Tongue (tissue), 2 donors: ENCODE data around the gene DHRS12. TPM values are rescaled to one million over a fixed set of nuclear protein-coding genes. Genes with fewer than 3 reads are reported as not detected.

Source experiments
- DNase-seq: peaks from one replicate; pipeline ENCODE4 v3.0.0-alpha.2; 2015
- total RNA-seq: library from RNA; depleted of rRNA; stranded (reverse); fragments of >200 nt; gene quantifications from one replicate; pipeline ENCODE4 v1.2.3, GENCODE V29; 2014

DHRS12 gene
- total RNA-seq, 1 donor from 2014 or later, result 10.2 TPM

DNA sequence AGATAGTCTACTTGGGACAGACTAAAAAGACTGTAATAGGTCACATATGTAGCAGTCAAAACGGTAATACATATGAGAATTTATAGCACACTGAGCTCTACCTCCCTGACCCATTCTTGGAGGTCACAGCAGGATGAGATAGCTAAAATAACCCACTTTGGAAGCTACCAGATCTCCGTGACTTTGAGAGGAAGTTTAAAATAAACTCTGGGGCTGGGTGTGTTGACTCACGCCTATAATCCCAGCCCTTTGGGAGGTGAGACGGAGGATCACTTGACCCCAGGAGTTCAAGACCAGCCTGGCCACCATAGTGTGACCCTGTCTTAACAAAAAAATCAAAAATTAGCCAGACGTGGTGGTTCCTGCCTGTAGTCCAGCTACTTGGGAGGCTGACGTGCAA, 45.3 kb downstream of the DHRS12 start:
- DNase-seq, result no peak

DNA sequence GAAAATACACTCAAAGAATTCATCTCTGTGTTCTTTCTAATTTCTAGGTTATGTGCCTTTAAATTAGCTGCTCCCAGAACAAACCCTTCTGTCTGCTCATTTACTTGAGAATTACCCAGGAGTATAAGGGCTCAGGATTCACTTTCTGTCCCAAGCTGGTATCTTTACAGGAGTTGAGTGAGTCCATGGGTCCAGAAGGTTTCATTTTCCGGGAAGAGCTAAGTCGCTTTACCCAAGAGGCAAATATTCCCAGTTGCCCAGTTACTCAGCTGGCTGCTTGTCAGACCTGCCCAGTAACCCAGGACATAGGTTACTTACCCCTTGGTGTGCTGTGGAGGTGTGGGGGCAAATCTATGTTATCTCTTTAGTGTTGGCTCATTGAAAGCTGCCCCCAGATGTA, 47.3 kb downstream of the DHRS12 start:
- DNase-seq, result no peak

DNA sequence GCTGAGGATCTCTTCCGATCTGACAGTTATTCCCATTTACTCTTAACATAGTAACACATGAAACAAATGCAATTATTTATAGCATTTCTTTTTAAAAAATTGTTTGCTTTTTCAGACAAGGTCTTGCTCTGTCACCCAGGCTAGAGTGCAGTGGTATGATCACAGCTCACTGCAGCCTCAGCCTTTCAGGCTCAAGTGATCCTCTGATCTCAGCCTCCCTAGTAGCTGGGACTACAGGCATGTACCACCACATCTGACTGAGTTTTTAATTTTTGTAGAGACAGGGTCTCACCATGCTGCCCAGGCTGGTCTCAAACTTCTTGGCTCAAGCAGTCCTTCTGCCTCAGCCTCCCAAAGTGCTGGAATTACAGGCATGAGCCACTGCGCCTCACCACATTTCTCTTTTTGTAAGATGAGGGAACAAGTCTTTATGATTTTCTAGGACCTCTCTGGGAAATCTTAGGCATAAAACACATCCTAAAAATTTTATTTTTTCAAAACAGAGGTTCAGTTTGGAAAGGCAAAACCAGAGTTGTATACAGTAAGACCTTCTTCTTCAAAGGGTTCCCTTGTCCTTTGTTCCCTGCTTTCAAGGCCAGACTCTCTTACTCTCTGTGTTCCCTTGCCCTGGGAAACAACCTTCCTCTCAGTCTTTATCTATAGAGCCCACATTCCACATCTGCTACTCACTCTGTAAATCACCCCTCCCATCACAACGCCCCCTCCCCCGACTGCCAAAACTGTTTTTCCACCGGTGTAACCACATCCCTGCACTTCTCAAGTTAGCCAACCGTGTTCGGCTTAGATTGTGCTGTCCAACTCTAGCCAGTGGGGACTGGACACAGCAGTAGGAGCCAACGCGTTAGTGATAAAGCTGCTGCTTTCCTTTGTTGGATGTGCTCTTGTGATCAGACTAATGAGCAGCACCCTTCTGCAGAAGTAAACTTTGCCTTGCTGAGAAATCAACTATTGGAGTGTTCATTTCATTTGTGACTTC, 56.2 kb downstream of the DHRS12 start:
- DNase-seq, result no peak

DNA sequence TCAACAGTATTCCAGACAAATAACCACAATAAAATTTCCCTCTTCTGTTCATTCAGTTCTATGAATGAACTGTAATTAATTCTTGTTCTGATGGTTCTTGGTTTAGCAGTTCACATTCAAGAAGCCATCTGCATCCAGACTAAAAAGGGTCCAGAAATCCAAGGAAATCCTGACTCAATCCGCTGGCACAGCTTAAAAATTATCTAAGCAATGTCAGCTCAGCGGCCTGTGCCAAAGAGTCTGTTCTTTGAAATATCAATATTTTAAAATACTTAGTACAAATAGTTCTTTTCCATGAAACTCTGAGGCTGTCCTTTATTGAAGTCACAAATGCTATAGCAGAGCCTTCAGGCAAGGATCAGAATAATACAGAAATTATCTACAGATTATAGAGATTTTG, 57.2 kb downstream of the DHRS12 start:
- no peak for DNase-seq

DNA sequence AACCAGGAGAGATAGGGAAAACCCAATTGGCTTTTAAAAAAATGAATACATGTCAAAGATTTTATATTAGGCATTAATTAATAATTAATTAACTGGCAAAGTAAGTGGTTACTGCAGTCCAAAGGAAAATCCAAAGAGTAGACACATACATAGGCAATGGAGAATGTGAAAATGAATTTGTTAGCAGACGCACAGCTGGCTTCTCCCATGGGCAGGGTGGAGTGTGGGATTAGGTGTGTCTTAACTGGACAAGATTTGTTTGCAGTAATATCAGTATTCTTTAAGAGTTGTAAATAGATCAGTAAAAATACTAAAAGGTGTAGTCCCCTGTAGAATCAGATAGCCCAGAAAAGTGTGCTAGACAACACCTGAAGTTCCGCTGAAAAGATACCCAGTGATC, 58.7 kb downstream of the DHRS12 start:
- DNase-seq, result no peak

DNA sequence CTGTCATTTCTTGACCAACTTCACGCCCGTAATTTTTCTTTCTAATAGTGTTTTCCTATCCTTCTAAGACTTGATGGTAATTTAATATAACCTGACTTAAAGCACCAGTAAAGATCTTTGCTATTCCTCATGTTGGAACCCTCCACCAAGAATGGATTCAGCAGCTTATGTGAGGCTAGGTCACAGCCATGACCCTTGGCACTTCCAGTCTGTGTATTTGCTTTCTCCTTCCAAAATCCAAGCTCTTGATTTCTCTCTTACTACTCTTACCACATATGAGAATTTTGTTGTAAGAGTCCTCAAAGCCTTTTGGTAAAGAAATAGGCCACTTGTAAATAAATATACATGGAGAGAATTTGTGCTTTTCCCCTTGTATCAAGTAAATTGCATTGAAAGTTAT, 61.4 kb downstream of the DHRS12 start:
- no peak for DNase-seq

DNA sequence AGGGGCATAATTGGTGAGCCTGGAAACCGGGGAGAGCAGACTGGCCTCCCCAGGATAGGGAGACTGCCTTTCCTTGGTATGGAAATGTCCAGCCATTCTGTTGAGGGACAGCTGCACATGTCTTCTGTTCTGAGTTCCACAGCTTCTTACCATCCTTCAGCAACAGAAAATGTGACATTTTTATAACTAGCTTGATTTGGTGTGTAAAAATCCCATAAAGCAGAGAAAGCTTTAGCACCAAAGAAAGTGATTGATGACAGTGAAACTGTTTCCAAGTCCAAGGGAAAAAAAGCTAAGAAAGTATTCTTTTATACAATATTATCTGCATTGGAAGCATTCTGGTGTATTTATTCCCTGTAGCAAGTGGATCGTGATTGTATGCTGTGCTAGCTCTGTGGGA, 61.9 kb downstream of the DHRS12 start:
- no peak for DNase-seq

DNA sequence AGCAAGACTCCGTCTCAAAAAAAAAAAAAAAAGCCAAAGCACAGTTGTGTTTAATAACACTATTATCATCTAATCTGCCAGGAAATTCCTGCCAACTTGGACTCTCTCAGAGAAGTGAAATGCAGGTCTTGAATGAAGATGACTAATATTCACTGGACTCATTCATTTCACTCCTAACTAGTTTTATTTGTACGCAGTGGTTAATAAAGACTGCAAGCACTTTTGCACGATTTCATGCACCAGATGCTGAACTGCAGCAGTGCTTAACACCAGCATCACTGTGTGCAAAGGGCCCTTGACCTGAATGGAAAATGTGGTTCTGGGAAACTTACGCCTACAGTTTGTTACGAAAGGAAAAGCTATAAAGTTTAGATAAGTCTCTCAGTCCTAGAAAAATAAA, 63.3 kb downstream of the DHRS12 start:
- DNase-seq, result no peak

DNA sequence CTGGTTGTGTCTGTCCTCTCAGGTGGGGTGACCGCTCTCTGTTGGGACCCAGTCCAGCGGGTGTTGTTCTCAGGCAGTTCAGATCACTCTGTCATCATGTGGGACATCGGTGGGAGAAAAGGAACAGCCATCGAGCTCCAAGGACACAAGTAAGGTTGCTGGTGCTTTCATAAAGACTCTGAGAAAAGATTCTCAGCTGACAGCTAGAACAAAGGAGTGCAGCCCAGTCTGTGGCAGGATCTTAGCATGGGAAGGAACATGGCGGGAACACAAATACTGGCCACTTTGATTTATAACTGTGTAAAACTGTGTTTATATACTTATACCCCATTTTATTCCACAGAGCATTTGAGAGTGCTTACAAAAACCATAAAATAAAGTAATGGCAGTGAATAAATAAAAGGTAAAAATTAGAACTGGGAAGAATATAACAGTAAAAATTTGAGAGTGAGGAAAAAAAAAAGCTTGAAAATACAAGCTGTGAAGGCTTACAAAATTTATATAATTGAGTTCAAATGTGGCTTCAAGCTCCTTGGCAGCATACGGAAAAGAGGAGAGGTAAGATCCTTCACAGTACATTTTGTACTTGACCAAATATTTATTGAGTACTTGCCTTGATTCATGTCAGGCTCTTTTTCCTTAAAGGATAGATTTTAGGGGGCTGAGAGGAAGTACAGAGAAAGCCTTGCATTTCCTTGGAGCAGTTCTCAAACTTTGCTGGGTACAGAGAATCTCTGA, 64.8 kb downstream of the DHRS12 start:
- no peak for DNase-seq

DNA sequence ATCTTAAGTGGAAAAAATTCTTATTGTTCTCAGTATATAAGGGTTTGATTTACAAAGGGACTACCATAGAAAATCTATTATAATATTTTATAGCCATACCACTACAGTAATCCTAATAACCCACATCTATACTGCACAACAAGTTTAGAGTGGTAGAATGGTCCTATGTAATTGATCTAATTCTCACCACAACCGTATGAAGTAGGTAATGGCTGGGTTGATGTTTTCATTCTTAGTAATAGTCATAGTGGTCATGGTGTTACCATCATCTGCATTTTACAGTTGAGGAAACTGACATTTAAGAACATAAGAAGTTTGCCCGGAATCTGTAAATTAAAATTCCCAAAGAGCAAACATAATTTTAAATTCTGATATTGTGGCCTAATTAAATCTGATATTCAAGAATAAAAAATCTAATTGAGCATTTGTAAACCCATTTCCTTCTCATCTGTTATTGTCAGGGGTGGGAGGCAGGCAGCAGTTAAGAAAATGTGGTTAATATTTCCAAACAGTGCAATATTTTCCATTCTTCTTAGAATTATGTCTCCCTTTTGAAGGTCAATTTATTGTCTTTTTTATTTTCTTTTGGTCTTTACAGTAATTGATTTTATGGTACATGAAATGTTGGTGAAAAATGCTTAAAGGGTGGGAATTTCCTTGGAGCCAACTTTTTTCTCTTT, 65.6 kb downstream of the DHRS12 start:
- DNase-seq, result no peak

DNA sequence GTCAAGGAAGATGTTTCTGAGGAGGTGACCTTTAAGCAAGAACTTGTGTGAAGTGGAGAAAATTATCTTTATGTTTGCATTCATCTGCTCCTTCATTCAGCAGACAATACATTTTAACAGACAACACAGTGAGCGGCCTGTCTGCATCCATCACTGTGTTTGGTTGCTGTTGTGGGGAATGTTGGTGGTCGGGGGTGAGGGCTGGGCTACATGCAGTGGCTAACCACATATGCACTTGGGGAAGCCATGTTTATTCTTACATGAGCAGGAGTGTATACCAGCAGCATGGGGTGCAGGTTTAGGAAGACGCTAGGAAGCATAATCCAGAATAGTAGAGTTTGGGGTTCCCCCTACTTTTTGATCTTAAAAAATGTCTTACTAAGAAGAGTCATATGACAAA, 66.4 kb downstream of the DHRS12 start:
- DNase-seq, result no peak

DNA sequence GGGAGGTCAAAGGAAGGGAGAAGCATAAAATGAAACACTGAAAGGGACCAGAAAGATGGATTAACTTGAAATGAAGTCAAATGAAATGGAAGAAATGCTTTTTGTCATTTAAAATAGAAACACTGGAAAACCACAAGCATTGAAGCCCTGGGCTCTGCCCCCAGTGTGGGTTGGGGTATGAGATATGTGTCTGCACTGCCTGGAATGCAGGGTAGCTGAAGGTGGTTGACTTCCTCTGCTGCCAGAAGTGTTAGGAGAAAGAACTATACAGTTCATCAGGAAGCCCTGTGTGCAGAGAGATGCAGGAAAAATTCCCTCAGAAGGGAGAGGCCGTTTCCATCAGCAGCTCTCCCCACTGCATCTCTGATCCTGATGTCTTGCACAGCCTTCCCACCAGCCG, 69.2 kb downstream of the DHRS12 start:
- no peak for DNase-seq

DNA sequence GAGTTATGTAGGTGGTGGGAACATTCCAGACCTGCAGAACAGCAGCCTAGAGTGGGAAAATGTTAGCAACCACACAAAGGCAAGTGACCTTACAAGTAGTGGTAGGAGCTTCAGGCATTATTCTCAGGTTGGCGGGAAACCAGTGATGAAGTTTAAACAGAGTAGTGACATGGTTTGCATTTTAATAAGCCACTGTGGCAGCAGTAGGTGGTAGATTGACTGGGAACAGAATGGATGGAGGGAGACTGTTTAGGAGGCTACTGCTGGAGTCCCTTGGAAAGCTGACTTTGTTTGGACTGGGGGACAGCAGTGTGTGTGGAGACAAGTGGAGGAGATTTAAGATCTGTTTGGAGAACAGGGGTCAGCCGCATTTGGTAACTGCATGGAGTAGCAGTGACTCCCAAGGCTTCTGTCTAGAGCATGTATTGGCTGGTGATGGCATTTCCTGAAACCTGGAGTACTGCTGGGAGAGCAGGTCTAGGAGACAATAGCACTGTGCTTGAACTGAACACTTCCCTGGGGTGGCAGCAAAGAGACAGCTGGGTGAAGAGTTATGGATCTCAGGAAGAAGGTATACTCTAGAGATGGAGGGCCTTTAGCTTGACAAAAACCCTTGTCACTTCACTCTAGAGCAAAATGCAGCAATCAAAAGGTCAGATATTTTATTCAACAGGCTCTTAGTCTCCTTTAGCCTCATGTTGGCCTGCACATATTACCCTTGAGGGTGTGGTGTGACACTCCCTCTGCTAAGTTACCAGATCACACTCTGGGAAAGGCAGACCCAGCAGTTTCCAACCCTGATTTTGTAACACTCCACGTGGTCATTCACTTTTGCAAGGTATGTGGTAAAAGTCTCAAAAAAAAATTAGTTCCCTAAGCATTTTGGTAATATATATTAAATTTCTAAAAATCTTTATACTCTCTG, 70.3 kb downstream of the DHRS12 start:
- peak; percentile 5 for DNase-seq

DNA sequence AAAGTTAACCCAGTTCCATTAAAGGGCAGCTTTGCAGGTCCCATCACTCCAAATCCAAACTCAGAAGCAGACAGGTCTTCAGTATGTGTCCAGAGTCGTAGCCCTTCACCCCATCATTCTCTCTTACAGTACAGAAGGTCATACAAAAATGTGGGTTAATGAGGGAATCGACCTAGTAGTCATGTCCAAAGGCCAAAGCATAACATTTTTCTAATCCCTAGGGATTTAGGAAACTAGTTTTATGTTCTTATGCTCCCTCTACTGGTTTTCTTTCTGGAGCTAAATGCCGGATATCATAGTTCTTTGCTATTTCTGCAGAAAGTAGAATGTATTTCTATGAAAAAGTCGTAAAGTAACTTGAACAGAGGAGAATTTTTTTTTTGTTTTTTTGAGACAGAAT, 72.2 kb downstream of the DHRS12 start:
- peak; percentile 40 for DNase-seq

DNA sequence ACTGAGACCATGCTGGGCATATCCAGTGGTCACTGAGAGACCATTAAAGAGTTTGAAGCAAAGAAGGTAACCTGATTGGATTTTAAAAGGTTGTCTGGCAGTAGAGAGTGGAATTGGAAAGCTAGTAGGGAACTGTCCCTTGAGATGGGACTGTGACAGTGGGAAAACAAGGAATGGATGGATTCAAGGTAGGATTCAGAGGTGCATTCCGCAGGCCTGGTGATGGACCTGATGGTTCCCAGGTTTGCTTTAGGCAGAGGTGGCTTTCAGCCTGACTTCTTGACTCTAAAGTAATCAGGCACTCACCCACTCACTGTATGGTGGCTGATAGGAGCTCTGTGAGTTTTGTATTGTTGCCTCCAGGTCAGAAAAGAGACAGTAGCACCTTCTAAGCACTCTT, 73.0 kb downstream of the DHRS12 start:
- DNase-seq, result no peak

DNA sequence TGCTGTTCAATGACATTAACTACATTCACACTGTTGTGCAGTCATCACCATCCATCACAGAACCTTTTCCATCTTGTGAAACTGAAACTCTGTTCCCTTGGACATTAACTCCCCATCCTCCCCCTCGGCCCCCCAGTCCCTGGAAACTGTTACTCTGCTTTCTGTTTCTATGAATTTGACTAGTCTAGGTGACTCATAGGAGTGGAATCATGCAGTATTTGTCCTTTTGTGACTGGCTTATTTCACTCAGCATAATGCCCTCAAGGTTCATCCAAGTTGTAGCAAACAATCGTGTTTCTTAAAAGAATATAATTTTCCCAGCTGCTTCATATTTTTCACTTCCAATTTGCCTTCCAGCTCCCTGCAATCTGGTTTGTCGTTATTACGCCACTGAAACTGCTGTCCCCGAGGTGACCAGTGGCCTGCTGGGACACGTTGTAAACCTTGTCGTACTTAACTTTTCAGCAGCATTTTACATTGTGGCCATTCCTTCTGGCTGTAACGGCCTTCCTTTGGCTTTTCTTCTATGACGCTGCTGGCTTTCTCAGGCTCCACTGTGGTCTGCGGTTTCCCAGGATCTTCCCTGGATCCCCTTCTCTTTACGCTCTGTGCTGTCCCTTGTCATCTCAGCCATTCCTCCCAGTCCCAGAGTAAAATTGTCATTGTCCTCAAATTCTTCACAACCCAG, 74.0 kb downstream of the DHRS12 start:
- peak; percentile 70 for DNase-seq

DNA sequence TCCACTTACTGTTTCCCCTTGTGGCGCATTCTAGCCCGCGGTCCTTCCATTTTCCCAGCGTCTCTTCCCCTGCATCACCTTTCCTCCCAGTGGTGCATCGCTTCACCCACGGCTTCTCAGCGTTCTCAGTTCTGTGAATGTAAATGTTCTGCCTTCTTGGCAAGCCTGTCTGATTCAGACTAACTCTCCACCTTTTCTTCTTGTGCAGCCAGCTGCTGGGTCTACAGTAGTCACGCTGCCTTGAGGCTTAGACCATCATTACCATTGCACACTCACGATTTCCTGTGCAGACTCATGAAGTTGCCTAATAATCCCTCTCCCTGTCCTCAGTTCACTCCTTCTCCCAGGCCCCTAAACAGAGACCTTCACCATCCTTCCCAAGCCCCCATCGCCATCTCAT, 75.0 kb downstream of the DHRS12 start:
- DNase-seq, result no peak

DNA sequence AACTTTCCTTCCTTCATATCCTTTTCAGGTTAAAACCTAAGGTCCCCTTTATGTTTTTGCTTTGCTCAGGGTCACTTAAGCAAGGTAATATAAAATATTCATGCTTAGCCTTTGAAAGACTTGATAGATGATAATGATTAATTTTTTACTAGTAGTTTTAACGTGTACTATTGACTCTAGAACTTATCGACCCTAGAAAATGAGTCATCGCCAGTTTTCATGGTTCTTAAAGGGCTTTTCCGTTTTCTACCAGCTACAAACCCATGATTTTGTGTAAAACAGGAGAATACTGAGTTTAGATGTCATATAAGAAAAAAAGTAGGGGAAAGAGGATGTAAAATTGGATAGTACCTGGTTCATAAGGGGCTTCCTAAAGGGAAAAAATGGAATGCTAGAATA, 75.7 kb downstream of the DHRS12 start:
- no peak for DNase-seq

DNA sequence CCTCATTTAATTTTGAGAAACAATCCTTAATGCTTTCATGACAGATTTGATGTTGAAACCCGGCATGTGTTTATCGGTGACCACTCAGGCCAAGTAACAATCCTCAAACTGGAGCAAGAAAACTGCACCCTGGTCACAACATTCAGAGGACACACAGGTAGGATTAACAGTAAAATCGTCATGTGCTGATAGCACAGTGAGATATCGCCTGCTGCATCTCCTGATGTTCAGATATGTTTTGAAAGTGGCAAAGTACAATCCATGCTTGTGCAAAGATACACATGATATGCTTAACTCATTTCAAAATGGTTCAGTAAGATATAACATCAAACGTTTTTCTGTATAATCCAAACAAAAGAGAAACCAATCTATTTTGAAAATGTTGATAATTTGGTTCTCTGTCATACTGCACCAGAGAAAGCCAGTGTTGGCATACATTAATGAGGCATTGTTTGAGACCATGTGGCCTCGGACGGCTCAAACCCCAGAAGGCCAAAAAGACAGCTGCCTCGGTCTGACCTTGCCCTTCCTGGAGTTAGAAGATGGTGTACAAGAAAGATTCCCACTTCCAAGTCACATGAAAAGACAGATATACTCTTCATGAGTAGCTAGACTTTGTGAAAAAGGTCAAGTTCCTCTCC, 76.2 kb downstream of the DHRS12 start:
- peak; percentile 7 for DNase-seq

DNA sequence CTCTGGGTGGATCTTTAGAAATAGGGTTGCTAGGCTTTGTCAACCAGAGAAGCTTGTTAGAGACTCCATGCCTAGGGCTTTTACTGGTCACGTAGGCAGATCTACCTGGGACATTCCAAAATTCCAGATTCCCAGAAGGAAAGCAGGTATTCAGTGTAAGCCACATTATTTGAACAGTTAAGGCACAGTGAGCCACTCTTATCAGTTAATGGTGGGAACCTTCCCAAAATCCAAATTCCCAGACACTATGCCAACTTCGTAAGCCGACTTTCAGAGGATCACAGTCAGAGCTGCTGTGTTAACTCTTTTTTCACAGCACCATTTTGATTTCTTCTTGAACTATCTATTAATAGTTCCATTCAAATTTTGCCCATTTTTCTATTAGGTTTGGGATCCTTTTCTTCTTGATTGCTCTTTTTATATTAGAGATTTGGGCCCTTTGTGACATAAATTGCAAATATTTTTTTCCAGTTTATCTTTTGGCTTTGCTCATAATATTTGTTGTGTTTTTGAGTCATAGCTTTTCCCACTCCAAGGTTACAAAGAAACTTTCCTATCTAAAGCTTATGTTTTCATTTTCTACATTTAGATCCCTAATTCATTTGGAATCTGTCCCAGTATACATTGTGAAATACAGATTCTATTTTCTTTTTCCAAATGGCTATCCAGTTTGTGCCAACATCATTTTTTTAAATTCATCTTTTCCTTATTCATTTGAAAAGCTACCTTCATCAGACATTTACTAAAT, 77.3 kb downstream of the DHRS12 start:
- DNase-seq, result peak; percentile 41
